Mesenchymal stem cell (in vitro differentiated cells and primary cell): ENCODE data around the gene ZBED1.

Experiments
- DNase-seq: peaks from one replicate; pipeline ENCODE4 v3.0.0-alpha.2; 2013
- H2AFZ ChIP-seq: one replicate; pipeline ENCODE4 v1.6.1; 2013; ENCODE audit warnings: low read depth, mild to moderate bottlenecking, control low read depth, inconsistent platforms, low read length, moderate library complexity
- H2AK5ac ChIP-seq: 2 replicates; pipeline ENCODE4 v1.6.1; 2013; ENCODE audit warnings: low read length, moderate library complexity, mild to moderate bottlenecking, inconsistent platforms; ENCODE audit not compliant: severe bottlenecking
- H2BK120ac ChIP-seq: one replicate; pipeline ENCODE4 v1.6.1; 2013; ENCODE audit warnings: low read depth, mild to moderate bottlenecking, inconsistent platforms, low read length, moderate library complexity
- H2BK12ac ChIP-seq, 2 experiments: one replicate each; pipeline ENCODE4 v1.6.1; 2013; ENCODE audit warnings: inconsistent platforms in 2 of 2, low read length in 2 of 2, mild to moderate bottlenecking in 2 of 2, moderate library complexity in 2 of 2, control low read depth in 1 of 2
- H2BK15ac ChIP-seq: one replicate; pipeline ENCODE4 v1.6.1; 2013; ENCODE audit warnings: mild to moderate bottlenecking, low read depth, inconsistent platforms; ENCODE audit not compliant: poor library complexity, severe bottlenecking
- H2BK5ac ChIP-seq: 2 replicates; pipeline ENCODE4 v1.6.1; 2013; ENCODE audit warnings: low read depth, mild to moderate bottlenecking, low read length, control low read depth, inconsistent platforms; ENCODE audit not compliant: poor library complexity, severe bottlenecking
- H3K14ac ChIP-seq, 2 experiments: one replicate each; pipeline ENCODE4 v1.6.1; 2013; ENCODE audit warnings: inconsistent platforms in 2 of 2, low read length in 2 of 2, control low read depth in 1 of 2, mild to moderate bottlenecking in 1 of 2, moderate library complexity in 1 of 2
- H3K18ac ChIP-seq, 2 experiments: one replicate each; pipeline ENCODE4 v1.6.1; 2013; ENCODE audit warnings: inconsistent platforms in 2 of 2, low read length in 2 of 2, control low read depth in 1 of 2, low read depth in 1 of 2, mild to moderate bottlenecking in 1 of 2
- H3K23ac ChIP-seq, 2 experiments: one replicate each; pipeline ENCODE4 v1.6.1; 2013; ENCODE audit warnings: inconsistent platforms in 2 of 2, low read length in 2 of 2, mild to moderate bottlenecking in 2 of 2, moderate library complexity in 2 of 2, control low read depth in 1 of 2
- H3K27ac ChIP-seq: 2 replicates; pipeline ENCODE4 v1.5.1; 2013; ENCODE audit warnings: mild to moderate bottlenecking, moderate library complexity, low read length, control low read depth, inconsistent platforms; ENCODE audit not compliant: poor library complexity, severe bottlenecking
- H3K27me3 ChIP-seq, 2 experiments: 2 replicates each; pipeline versions ENCODE4 v1.6.1 to v1.7.0; 2013; ENCODE audit warnings: low read length in 2 of 2, mild to moderate bottlenecking in 2 of 2, moderate library complexity in 2 of 2, control low read depth in 1 of 2, inconsistent platforms in 1 of 2; ENCODE audit not compliant: control insufficient read depth in 1 of 2, insufficient read depth in 1 of 2
- H3K36me3 ChIP-seq, 2 experiments: 2 replicates each; pipeline versions ENCODE4 v1.6.1 to v1.7.0; 2013; ENCODE audit warnings: low read length in 2 of 2, control low read depth in 1 of 2, inconsistent platforms in 1 of 2, low read depth in 1 of 2, mild to moderate bottlenecking in 1 of 2; ENCODE audit not compliant: insufficient read depth in 2 of 2, control insufficient read depth in 1 of 2
- H3K4ac ChIP-seq, 2 experiments: one replicate each; pipeline ENCODE4 v1.6.1; 2013; ENCODE audit warnings: inconsistent platforms in 2 of 2, low read length in 2 of 2, mild to moderate bottlenecking in 2 of 2, moderate library complexity in 2 of 2, control low read depth in 1 of 2, low read depth in 1 of 2
- H3K4me1 ChIP-seq: 2 replicates; pipeline ENCODE4 v1.6.1; 2013; ENCODE audit warnings: low read depth, low read length, control low read depth; ENCODE audit not compliant: control insufficient read depth, insufficient read depth
- H3K4me2 ChIP-seq: 2 replicates; pipeline ENCODE4 v1.6.1; 2013; ENCODE audit warnings: low read length, mild to moderate bottlenecking, inconsistent platforms; ENCODE audit not compliant: poor library complexity, severe bottlenecking
- H3K4me3 ChIP-seq, 2 experiments: 2 replicates each; pipeline versions ENCODE4 v1.5.1 to v1.7.0; 2013; ENCODE audit warnings: low read length in 2 of 2, mild to moderate bottlenecking in 2 of 2, control low read depth in 1 of 2, low read depth in 1 of 2; ENCODE audit not compliant: insufficient read depth in 1 of 2
- H3K79me1 ChIP-seq: replicated peaks from 2 replicates; pipeline ENCODE4 v1.6.1; 2013; ENCODE audit warnings: mild to moderate bottlenecking, control low read depth, low read length, inconsistent platforms; ENCODE audit not compliant: poor library complexity, severe bottlenecking
- H3K9ac ChIP-seq: 2 replicates; pipeline ENCODE4 v1.7.0; 2013; ENCODE audit warnings: mild to moderate bottlenecking, low read length, moderate library complexity
- H3K9me3 ChIP-seq: 2 replicates; pipeline ENCODE4 v1.7.0; 2013; ENCODE audit warnings: mild to moderate bottlenecking, low read length; ENCODE audit not compliant: control insufficient read depth
- H4K8ac ChIP-seq: one replicate; pipeline ENCODE4 v1.6.1; 2013; ENCODE audit warnings: inconsistent platforms, mild to moderate bottlenecking, low read length, moderate library complexity
- H4K91ac ChIP-seq: one replicate; pipeline ENCODE4 v1.6.1; 2013; ENCODE audit warnings: mild to moderate bottlenecking, low read length, inconsistent platforms
- WGBS: methylation state at CpG from one replicate; pipeline ENCODE4 v1.1.7; 2013; ENCODE audit warnings: mixed read lengths; 5-methylcytosine and 5-hydroxymethylcytosine counted together

Gene ZBED1

DNA sequence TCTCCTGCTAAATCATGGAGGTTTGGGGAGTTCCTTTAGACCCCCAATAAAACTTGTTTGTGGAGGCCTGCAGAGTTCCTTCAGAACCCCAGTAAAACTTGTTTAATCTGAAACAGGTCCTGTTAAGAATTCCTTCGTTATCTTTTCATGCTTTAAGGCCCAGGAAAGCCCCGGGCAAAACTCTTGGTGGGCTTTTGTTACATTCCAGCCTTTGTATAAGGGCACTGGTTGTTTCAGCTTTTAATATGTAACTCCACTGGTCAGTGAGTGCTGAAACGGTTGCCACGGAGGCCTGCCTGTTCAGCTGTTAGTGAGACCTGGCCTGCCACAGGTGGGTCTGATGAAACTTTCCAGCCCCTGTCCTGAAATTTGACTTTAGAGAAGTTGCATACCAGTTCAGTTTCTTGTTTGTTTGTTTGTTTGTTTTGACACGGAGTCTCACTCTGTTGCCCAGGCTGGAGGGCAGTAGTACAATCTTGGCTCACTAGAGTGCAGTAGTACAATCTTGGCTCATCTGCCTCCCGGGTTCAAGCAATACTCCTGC, 12.4 kb upstream of the ZBED1 start:
- Histone ChIP-seq H3K4me3 (no peak overlapping the region), H4K8ac (no peak overlapping the region), H3K4ac (no peak overlapping the region), H3K36me3 (no peaks in the 10 kb centered on the region), H3K9ac (no peak overlapping the region), H3K18ac (no peak overlapping the region), H2BK5ac (no peak overlapping the region), H3K27ac (no peak overlapping the region), H3K23ac (no peak overlapping the region), H3K4me1 (no peaks in the 10 kb centered on the region), H3K27me3 (peaks cover 7 to 51% of the 10 kb centered on the region in 2 experiments), H3K14ac (no peak overlapping the region), H2AFZ (no peak overlapping the region), H2AK5ac (no peak overlapping the region), H3K9me3 (no peaks in the 10 kb centered on the region), H2BK12ac (no peak overlapping the region), H2BK120ac (no peak overlapping the region), H3K4me2 (no peak overlapping the region), H2BK15ac (no peak overlapping the region), H4K91ac (no peak overlapping the region), H3K79me1 (no peaks in the 10 kb centered on the region)
- DNase-seq: no peak
- WGBS: 71% methylated on average over 6 of the region's 6 CpGs

DNA sequence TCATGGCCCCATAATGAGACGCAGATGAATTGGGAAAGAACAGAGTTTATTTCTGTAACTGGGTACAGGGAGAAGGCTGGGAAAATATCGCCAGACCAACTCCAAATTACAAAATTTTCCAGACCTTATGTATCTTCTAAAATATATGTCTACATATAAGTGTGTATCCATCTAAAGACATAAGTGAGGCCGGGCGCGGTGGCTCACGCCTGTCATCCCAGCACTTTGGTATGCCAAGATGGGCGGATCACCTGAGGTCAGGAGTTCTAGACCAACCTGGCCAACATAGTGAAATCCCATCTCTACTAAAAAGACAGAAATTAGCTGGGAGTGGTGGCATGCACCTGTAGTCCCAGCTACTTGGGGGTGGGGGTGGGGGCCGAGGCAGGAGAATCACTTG, 11.7 kb upstream of the ZBED1 start:
- H3K9ac ChIP-seq: no peak overlapping the region
- WGBS: 93% methylated on average over 7 of the region's 8 CpGs
- H2BK15ac ChIP-seq: no peak overlapping the region
- H2BK12ac ChIP-seq: no peak overlapping the region
- H3K9me3 ChIP-seq: no peaks in the 10 kb centered on the region
- no peaks in the 10 kb centered on the region for H3K4me1 ChIP-seq
- H3K4me3 ChIP-seq: no peak overlapping the region
- peaks cover 7 to 53% of the 10 kb centered on the region in 2 experiments for H3K27me3 ChIP-seq
- no peak overlapping the region for H2BK5ac ChIP-seq
- H3K36me3 ChIP-seq: no peaks in the 10 kb centered on the region
- H3K79me1 ChIP-seq: no peaks in the 10 kb centered on the region
- no peak overlapping the region for H3K27ac ChIP-seq
- no peak overlapping the region for H3K18ac ChIP-seq
- H2AFZ ChIP-seq: no peak overlapping the region
- no peak overlapping the region for H3K4me2 ChIP-seq
- H3K14ac ChIP-seq: no peak overlapping the region
- no peak overlapping the region for H4K8ac ChIP-seq
- no peak overlapping the region for H2BK120ac ChIP-seq
- no peak overlapping the region for H3K4ac ChIP-seq
- no peak overlapping the region for H4K91ac ChIP-seq
- no peak for DNase-seq
- H3K23ac ChIP-seq: no peak overlapping the region
- no peak overlapping the region for H2AK5ac ChIP-seq

DNA sequence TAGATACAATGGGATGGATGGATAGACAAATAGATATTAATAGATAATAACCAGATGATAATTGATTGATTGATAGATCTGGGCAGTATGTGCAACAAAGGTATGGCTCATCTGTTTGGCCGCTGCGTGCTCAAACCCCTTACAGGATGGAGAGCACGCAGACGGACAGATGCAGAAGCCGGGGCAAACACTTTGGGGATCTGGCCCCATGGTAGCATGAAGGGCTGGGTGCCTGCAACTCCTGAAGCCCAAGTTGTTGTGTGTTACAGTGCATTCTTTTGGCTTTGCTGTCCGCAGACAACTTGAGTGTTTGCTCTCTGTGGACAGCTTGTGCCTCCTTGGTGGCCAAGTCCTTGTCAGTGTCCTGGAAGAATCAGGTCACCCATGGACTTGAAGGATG, 10.6 kb upstream of the ZBED1 start:
- Histone ChIP-seq H3K18ac (no peak overlapping the region), H3K23ac (no peak overlapping the region), H3K27ac (no peak overlapping the region), H2BK120ac (no peak overlapping the region), H3K4me1 (no peaks in the 10 kb centered on the region), H2BK5ac (no peak overlapping the region), H2AK5ac (no peak overlapping the region), H3K4ac (no peak overlapping the region), H3K4me2 (no peak overlapping the region), H4K91ac (no peak overlapping the region), H3K36me3 (no peaks in the 10 kb centered on the region), H2BK15ac (no peak overlapping the region), H3K27me3 (peaks cover 7 to 46% of the 10 kb centered on the region in 2 experiments), H2AFZ (no peak overlapping the region), H3K14ac (no peak overlapping the region), H4K8ac (no peak overlapping the region), H3K9ac (no peak overlapping the region), H3K79me1 (no peaks in the 10 kb centered on the region), H3K9me3 (no peaks in the 10 kb centered on the region), H2BK12ac (no peak overlapping the region), H3K4me3 (no peak overlapping the region)
- DNase-seq: no peak
- WGBS: 92% methylated on average over 6 of the region's 6 CpGs

DNA sequence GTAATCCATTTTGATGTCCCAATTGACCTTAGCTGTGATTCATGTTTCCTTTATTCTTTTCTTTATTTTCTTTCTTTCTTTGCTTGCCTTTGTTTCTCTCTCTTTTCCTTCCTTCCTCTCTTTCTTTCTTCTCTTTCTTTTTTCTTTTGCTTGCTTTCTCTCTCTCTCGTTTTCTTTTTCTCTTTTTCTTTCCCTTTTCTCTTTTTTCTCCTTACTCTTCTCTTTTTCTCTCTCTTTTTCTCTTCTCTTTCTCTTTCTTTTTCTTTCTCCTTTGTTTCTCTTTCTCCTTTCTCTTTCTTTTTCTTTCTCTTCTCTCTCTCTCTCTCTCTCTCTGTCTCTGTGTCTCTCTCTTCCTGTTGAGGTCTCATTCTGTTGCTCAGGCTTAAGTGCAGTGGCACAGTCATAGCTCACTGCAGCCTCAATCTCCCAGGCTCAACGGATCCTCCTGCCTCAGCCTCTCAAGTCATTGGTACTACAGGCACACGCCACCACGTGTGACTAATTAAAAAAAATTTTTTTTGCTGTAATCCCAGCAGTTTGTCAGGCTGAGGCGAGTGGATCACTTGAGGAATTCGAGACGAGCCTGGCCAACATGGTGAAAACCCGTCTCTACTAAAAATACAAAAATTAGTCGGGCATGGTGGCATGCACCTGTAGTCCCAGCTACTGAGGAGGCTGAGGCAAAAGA, 8.0 kb upstream of the ZBED1 start:
- Histone ChIP-seq H2AFZ (no peak overlapping the region), H3K4me2 (no peak overlapping the region), H3K9me3 (no peaks in the 10 kb centered on the region), H4K91ac (no peak overlapping the region), H2BK15ac (no peak overlapping the region), H3K23ac (no peak overlapping the region), H2BK12ac (no peak overlapping the region), H3K14ac (no peak overlapping the region), H3K4me1 (no peaks in the 10 kb centered on the region), H3K4ac (no peak overlapping the region), H2BK120ac (no peak overlapping the region), H3K9ac (no peak overlapping the region), H3K4me3 (no peak overlapping the region), H3K27ac (no peak overlapping the region), H4K8ac (no peak overlapping the region), H2AK5ac (no peak overlapping the region), H3K36me3 (no peaks in the 10 kb centered on the region), H3K79me1 (no peaks in the 10 kb centered on the region), H3K18ac (no peak overlapping the region), H2BK5ac (no peak overlapping the region), H3K27me3 (peaks cover 7 to 30% of the 10 kb centered on the region in 2 experiments)
- DNase-seq: no peak
- 85% methylated on average over 9 of the region's 9 CpGs for WGBS
